Neural cell (in vitro differentiated cells): Measurements from ENCODE around the gene EHBP1. TPM values are rescaled to one million over a fixed set of nuclear protein-coding genes. Genes with fewer than 3 reads are reported as not detected.

Experiments used
- H2AFZ ChIP-seq: fragments of 200-600, 300-800 bp; sonication (generic), shearing (Covaris generic); 2 replicates; pipeline ENCODE4 v1.6.0; 2014; ENCODE audit warnings: low read depth, mild to moderate bottlenecking, antibody characterized with exemption, low read length, moderate library complexity
- H3F3A ChIP-seq: fragments of 200-600 bp; shearing (Covaris generic); 2 replicates; pipeline ENCODE4 v1.6.1; 2016; ENCODE audit warnings: mild to moderate bottlenecking, moderate library complexity, mixed read lengths, antibody characterized with exemption, low read length; ENCODE audit not compliant: insufficient read depth, poor library complexity, severe bottlenecking
- H3K27ac ChIP-seq: fragments of 200-600, 300-800 bp; sonication (generic), shearing (Covaris generic); 2 replicates; pipeline ENCODE4 v1.5.1; 2014; ENCODE audit warnings: mild to moderate bottlenecking, low read length, moderate library complexity
- H3K27me3 ChIP-seq: fragments of 300-800, 200-600 bp; sonication (generic), shearing (Covaris generic); 2 replicates; pipeline ENCODE4 v1.6.0; 2014; ENCODE audit warnings: mild to moderate bottlenecking, low read depth, low read length, moderate library complexity; ENCODE audit not compliant: insufficient read depth
- H3K36me3 ChIP-seq: fragments of 300-800, 200-600 bp; sonication (generic), shearing (Covaris generic); 2 replicates; pipeline ENCODE4 v1.5.1; 2014; ENCODE audit warnings: mild to moderate bottlenecking, antibody characterized with exemption, low read length, moderate library complexity; ENCODE audit not compliant: insufficient read depth
- H3K4me2 ChIP-seq: fragments of 300-800, 200-600 bp; sonication (generic), shearing (Covaris generic); 2 replicates; pipeline ENCODE4 v1.6.0; 2014; ENCODE audit warnings: mild to moderate bottlenecking, low read length
- H3K4me3 ChIP-seq: fragments of 300-800, 200-600 bp; sonication (generic), shearing (Covaris generic); 2 replicates; pipeline ENCODE4 v1.5.1; 2014; ENCODE audit warnings: mild to moderate bottlenecking, low read length, moderate library complexity
- H3K79me2 ChIP-seq: fragments of 200-600 bp; shearing (Covaris generic); replicated peaks from 2 replicates; pipeline ENCODE4 v1.6.0; 2014; ENCODE audit warnings: mild to moderate bottlenecking, low read length, moderate library complexity; ENCODE audit not compliant: insufficient read depth
- H3K9ac ChIP-seq: fragments of 300-800, 200-600 bp; sonication (generic), shearing (Covaris generic); 2 replicates; pipeline ENCODE4 v1.6.1; 2016; ENCODE audit warnings: mild to moderate bottlenecking, low read length, mixed read lengths
- H3K9me2 ChIP-seq: fragments of 200-600 bp; shearing (Covaris generic); 2 replicates; pipeline ENCODE4 v1.6.1; 2016; ENCODE audit warnings: mild to moderate bottlenecking, low read length, mixed read lengths; ENCODE audit not compliant: insufficient read depth
- H3K9me3 ChIP-seq: fragments of 200-600, 300-800 bp; sonication (generic), shearing (Covaris generic); 2 replicates; pipeline ENCODE4 v1.6.1; 2016; ENCODE audit warnings: mild to moderate bottlenecking, mixed run types, low read length, moderate library complexity, mixed read lengths
- H4K20me1 ChIP-seq: fragments of 200-600 bp; shearing (Covaris generic); 2 replicates; pipeline ENCODE4 v1.6.1; 2016; ENCODE audit warnings: mild to moderate bottlenecking, mixed run types; ENCODE audit not compliant: insufficient read depth
- EP300 ChIP-seq: fragments of 450-650 bp; conservative IDR thresholded peaks from 2 replicates; pipeline ENCODE4 v1.6.1; 2014; ENCODE audit warnings: antibody characterized with exemption, mild to moderate bottlenecking, moderate library complexity; ENCODE audit not compliant: poor library complexity, severe bottlenecking
- EZH2 ChIP-seq: fragments of 200-600, 300-800 bp; shearing (Covaris generic), sonication (generic); IDR thresholded peaks from 2 replicates; pipeline ENCODE4 v1.6.1; 2014; ENCODE audit warnings: antibody characterized with exemption, low read length, borderline replicate concordance, mild to moderate bottlenecking; ENCODE audit not compliant: insufficient read depth, poor library complexity, severe bottlenecking
- MXI1 ChIP-seq: fragments of 450-650 bp; conservative IDR thresholded peaks from 2 replicates; pipeline ENCODE4 v1.6.1; 2014; ENCODE audit warnings: antibody characterized with exemption, mild to moderate bottlenecking; ENCODE audit not compliant: poor library complexity, severe bottlenecking
- POLR2AphosphoS5 ChIP-seq: IDR thresholded peaks from 2 replicates; pipeline ENCODE4 v1.6.1; 2012
- RAD21 ChIP-seq: fragments of 450-650 bp; conservative IDR thresholded peaks from 2 replicates; pipeline ENCODE4 v1.6.1; 2014; ENCODE audit warnings: antibody characterized with exemption, mild to moderate bottlenecking, moderate library complexity
- REST ChIP-seq: IDR thresholded peaks from 2 replicates; pipeline ENCODE4 v1.6.1; 2012; ENCODE audit warnings: borderline replicate concordance
- SMC3 ChIP-seq: fragments of 450-650 bp; conservative IDR thresholded peaks from 2 replicates; pipeline ENCODE4 v1.6.1; 2014; ENCODE audit warnings: antibody characterized with exemption, mild to moderate bottlenecking, moderate library complexity; ENCODE audit not compliant: poor library complexity
- TAF1 ChIP-seq: IDR thresholded peaks from 2 replicates; pipeline ENCODE4 v1.6.1; 2012; ENCODE audit warnings: low read depth
- polyA plus RNA-seq: library from polyadenylated mRNA; depleted of rRNA; stranded (reverse); fragments of >200 nt; gene quantifications from 2 replicates; pipeline ENCODE4 v1.2.3, GENCODE V29; 2014
- TF ChIP-seq, protein P1 (sequence below): fragments of 450-650 bp; IDR thresholded peaks from 2 replicates; pipeline ENCODE4 v1.5.1; 2014; ENCODE audit warnings: antibody characterized with exemption, mild to moderate bottlenecking, moderate library complexity; ENCODE audit not compliant: poor library complexity, severe bottlenecking

The EHBP1 gene
- polyA plus RNA-seq, 1 donor from 2014 or later, result 52.6 TPM

DNA sequence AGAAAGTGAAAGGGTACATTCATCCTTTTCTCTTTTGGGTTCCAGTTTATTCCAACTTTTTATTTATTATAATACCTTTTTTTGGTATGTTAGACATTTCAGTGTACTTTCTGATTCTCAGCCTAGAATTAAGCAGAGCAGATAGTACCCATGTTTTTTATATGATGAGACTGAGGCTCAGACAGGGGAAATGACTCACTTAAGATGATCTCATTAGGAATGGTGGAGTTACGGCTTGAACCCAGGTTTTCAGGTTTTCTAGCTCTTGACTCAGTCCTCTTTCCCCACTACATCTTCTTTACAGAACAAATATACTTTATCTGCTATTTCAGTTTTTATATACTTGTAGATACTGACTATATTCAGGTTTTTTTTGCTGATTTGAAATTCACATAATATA is 293.4 kb downstream of the EHBP1 start:
- Histone ChIP-seq H3K36me3 (peaks cover 5% of the 10 kb centered on the region), H3K4me3 (no peak overlapping the region), H3K9me2 (no peaks in the 10 kb centered on the region), H2AFZ (no peak overlapping the region), H3K79me2 (no peaks in the 10 kb centered on the region), H3K4me2 (no peak overlapping the region), H3K9me3 (no peaks in the 10 kb centered on the region), H4K20me1 (no peaks in the 10 kb centered on the region), H3K27ac (no peak overlapping the region), H3K9ac (no peak overlapping the region), H3F3A (no peaks in the 10 kb centered on the region), H3K27me3 (no peaks in the 10 kb centered on the region)
- TF ChIP-seq RAD21, result no peak
- no peak for TF ChIP-seq MXI1
- TF ChIP-seq REST, result no peak
- TF ChIP-seq POLR2AphosphoS5, result no peak
- no peak for TF ChIP-seq EP300
- TF ChIP-seq EZH2, result no peak
- no peak for TF ChIP-seq SMC3
- no peak for TF ChIP-seq TAF1
- TF ChIP-seq, protein P1, sequence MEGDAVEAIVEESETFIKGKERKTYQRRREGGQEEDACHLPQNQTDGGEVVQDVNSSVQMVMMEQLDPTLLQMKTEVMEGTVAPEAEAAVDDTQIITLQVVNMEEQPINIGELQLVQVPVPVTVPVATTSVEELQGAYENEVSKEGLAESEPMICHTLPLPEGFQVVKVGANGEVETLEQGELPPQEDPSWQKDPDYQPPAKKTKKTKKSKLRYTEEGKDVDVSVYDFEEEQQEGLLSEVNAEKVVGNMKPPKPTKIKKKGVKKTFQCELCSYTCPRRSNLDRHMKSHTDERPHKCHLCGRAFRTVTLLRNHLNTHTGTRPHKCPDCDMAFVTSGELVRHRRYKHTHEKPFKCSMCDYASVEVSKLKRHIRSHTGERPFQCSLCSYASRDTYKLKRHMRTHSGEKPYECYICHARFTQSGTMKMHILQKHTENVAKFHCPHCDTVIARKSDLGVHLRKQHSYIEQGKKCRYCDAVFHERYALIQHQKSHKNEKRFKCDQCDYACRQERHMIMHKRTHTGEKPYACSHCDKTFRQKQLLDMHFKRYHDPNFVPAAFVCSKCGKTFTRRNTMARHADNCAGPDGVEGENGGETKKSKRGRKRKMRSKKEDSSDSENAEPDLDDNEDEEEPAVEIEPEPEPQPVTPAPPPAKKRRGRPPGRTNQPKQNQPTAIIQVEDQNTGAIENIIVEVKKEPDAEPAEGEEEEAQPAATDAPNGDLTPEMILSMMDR, result no peak

GRCh38 chr2:62999905-63000304 is 294.4 kb downstream of the EHBP1 start:
- TF ChIP-seq SMC3 (no peak), RAD21 (no peak), EP300 (no peak), EZH2 (no peak), TAF1 (no peak), REST (no peak)
- TF ChIP-seq, protein P1, result no peak
- Histone ChIP-seq H3K36me3 (peaks cover 5% of the 10 kb centered on the region), H3K9ac (no peak overlapping the region), H3K9me3 (no peaks in the 10 kb centered on the region), H3K9me2 (no peaks in the 10 kb centered on the region), H3F3A (no peaks in the 10 kb centered on the region), H3K27ac (no peak overlapping the region), H3K27me3 (no peaks in the 10 kb centered on the region), H2AFZ (no peak overlapping the region), H3K4me3 (no peak overlapping the region), H3K4me2 (no peak overlapping the region), H3K79me2 (no peaks in the 10 kb centered on the region), H4K20me1 (no peaks in the 10 kb centered on the region)
